Measurements from ENCODE around the gene SGMS1. TPM values are rescaled to one million over a fixed set of nuclear protein-coding genes. Genes with fewer than 3 reads are reported as not detected.

Gene SGMS1
- total and polyA plus RNA-seq, 11 donors: 6.9 to 40.6 (median 19.6) TPM

GRCh38 chr10:50619882-50620281 lies 3.9 kb downstream of the SGMS1 start:
- Histone ChIP-seq H3K36me3 (no peaks in the 10 kb centered on the region), H3K27ac (peak overlapping the region in 1 of 12 donors; percentile 13), H3K9me3 (no peaks in the 10 kb centered on the region), H3K4me1 (peaks cover 0 to 42% (median 23%) of the 10 kb centered on the region in 12 donors), H3K4me3 (no peak overlapping the region), H3K27me3 (no peaks in the 10 kb centered on the region)
- WGBS, 4 donors: 72 to 85% (median 77%) methylated on average over 2 of the region's 2 CpGs
- DNase-seq (no peak), ATAC-seq (no peak)
- no peak for TF ChIP-seq POLR2A (IDR thresholded peaks at IDR 0.05)
- TF ChIP-seq, protein P1, sequence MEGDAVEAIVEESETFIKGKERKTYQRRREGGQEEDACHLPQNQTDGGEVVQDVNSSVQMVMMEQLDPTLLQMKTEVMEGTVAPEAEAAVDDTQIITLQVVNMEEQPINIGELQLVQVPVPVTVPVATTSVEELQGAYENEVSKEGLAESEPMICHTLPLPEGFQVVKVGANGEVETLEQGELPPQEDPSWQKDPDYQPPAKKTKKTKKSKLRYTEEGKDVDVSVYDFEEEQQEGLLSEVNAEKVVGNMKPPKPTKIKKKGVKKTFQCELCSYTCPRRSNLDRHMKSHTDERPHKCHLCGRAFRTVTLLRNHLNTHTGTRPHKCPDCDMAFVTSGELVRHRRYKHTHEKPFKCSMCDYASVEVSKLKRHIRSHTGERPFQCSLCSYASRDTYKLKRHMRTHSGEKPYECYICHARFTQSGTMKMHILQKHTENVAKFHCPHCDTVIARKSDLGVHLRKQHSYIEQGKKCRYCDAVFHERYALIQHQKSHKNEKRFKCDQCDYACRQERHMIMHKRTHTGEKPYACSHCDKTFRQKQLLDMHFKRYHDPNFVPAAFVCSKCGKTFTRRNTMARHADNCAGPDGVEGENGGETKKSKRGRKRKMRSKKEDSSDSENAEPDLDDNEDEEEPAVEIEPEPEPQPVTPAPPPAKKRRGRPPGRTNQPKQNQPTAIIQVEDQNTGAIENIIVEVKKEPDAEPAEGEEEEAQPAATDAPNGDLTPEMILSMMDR (IDR thresholded peaks at IDR 0.05): no peak
- intact Hi-C loops (cut with DNase I): loop anchor here (5.0 to 10.0 kb wide), 13 partner anchors 48 to 335 kb away; no protein-coding TSS in a partner anchor

- Histone ChIP-seq H3K36me3 (no peaks in the 10 kb centered on the region), H3K27ac (no peak overlapping the region), H3K27me3 (no peaks in the 10 kb centered on the region), H3K4me3 (no peak overlapping the region), H3K4me1 (peaks cover 0 to 49% (median 28%) of the 10 kb centered on the region in 12 donors), H3K9me3 (no peaks in the 10 kb centered on the region)
- DNase-seq: no peak
- 81 to 98% (median 91%) methylated on average over 1 of the region's 1 CpG for WGBS, 4 donors
- intact Hi-C loops (cut with DNase I): no loop called here
- no peak for ATAC-seq
- no peak for TF ChIP-seq POLR2A (IDR thresholded peaks at IDR 0.05)
- TF ChIP-seq, protein P1 (IDR thresholded peaks at IDR 0.05): no peak
Measured at GRCh38 chr10:50619166-50619565, 4.6 kb downstream of the SGMS1 start.

DNA sequence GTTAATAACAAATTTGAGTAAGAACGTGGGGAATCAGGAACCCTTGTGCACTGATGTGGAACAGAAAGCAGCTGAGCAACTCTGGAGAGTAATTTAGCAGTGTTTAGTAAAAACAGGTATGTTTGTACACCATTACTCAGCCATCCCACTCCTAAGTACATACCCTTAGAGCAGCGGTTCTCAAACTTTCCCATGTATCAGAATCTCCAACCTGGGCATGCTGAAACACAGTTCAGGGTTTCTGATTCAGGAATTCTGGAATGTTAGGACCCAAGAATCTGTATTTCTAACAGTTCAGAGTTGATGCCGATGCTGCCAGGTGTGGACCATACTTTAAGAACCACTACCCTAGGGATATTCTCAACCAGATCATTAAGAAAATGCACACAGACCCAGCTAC lies 5.1 kb downstream of the SGMS1 start:
- H3K4me3 ChIP-seq: no peak overlapping the region
- 88 to 97% (median 91%) methylated on average over 3 of the region's 3 CpGs for WGBS, 4 donors
- H3K36me3 ChIP-seq: no peaks in the 10 kb centered on the region
- ATAC-seq (no peak), DNase-seq (no peak)
- TF ChIP-seq, protein P1 (IDR thresholded peaks at IDR 0.05): no peak
- no peak for TF ChIP-seq POLR2A (IDR thresholded peaks at IDR 0.05)
- H3K9me3 ChIP-seq: no peaks in the 10 kb centered on the region
- H3K4me1 ChIP-seq: peaks cover 0 to 55% (median 33%) of the 10 kb centered on the region in 12 donors
- no peak overlapping the region for H3K27ac ChIP-seq
- H3K27me3 ChIP-seq: no peaks in the 10 kb centered on the region
- intact Hi-C loops (cut with DNase I): no loop called here

GRCh38 chr10:50615658-50616057 lies 8.1 kb downstream of the SGMS1 start:
- intact Hi-C loops (cut with DNase I): no loop called here
- no peak overlapping the region for H3K4me3 ChIP-seq
- H3K4me1 ChIP-seq: peaks cover 0 to 60% (median 36%) of the 10 kb centered on the region in 12 donors
- WGBS, 4 donors: 57 to 76% (median 68%) methylated on average over 2 of the region's 2 CpGs
- DNase-seq (no peak), ATAC-seq (no peak)
- H3K27me3 ChIP-seq: no peaks in the 10 kb centered on the region
- no peaks in the 10 kb centered on the region for H3K36me3 ChIP-seq
- no peak overlapping the region for H3K27ac ChIP-seq
- TF ChIP-seq, protein P1 (IDR thresholded peaks at IDR 0.05): no peak
- no peak for TF ChIP-seq POLR2A (IDR thresholded peaks at IDR 0.05)
- no peaks in the 10 kb centered on the region for H3K9me3 ChIP-seq

Data from heart left ventricle (tissue), 16 donors.